Measurements from ENCODE around the gene ADAMTS5. TPM values are rescaled to one million over a fixed set of nuclear protein-coding genes. Genes with fewer than 3 reads are reported as not detected.

ADAMTS5 gene
- polyA plus RNA-seq, 3 donors, result 0.86 to 1.1 (median 1.0) TPM

- H3K4me1 ChIP-seq (ENCODE audit: control insufficient read depth in 1 of 2, insufficient read depth in 2 of 2, low read length in 2 of 2), result peaks cover 0 to 5% of the 10 kb centered on the region in 2 donors
- H3K27ac ChIP-seq (ENCODE audit: low read depth in 1 of 2, low read length in 2 of 2), result no peak overlapping the region
- H3K9me3 Mint-ChIP-seq, result peaks cover 0 to 10% (median 6%) of the 10 kb centered on the region in 7 donors
- DNase-seq, result no peak
- no peak overlapping the region for H3K4me3 ChIP-seq (replicated peaks in 1 of 3; ENCODE audit: low read depth in 2 of 3, low read length in 3 of 3)
- H3K9ac ChIP-seq (ENCODE audit: insufficient read depth, low read length, poor library complexity, severe bottlenecking), result no peak overlapping the region
- no peak overlapping the region for H3K4me3 Mint-ChIP-seq
- H3K27ac Mint-ChIP-seq, result no peak overlapping the region
- no peak for TF ChIP-seq CTCF (IDR thresholded peaks at IDR 0.05)
- H3K4me1 Mint-ChIP-seq, result peaks cover 5% of the 10 kb centered on the region
- intact Hi-C loops (cut with micrococcal nuclease), result no loop called here
- no peaks in the 10 kb centered on the region for H3K36me3 ChIP-seq (replicated peaks in 1 of 2; ENCODE audit: control insufficient read depth in 1 of 2, insufficient read depth in 2 of 2, low read length in 2 of 2)
- H3K4me2 ChIP-seq (replicated peaks; ENCODE audit: extremely low read depth, low read length, poor library complexity, severe bottlenecking), result no peak overlapping the region
- no peaks in the 10 kb centered on the region for H3K27me3 ChIP-seq (ENCODE audit: control insufficient read depth in 2 of 2, insufficient read depth in 2 of 2, low read length in 2 of 2)
- H3K27me3 Mint-ChIP-seq (ENCODE audit: low read depth in 3 of 3), result peaks cover 2 to 4% (median 2%) of the 10 kb centered on the region in 3 donors
- no peaks in the 10 kb centered on the region for H3K79me2 ChIP-seq (ENCODE audit: insufficient read depth, low read length)
- no peaks in the 10 kb centered on the region for H3K36me3 Mint-ChIP-seq
- H2AFZ ChIP-seq (ENCODE audit: insufficient read depth, low read depth, low read length, poor library complexity, severe bottlenecking), result no peak overlapping the region
- WGBS (ENCODE audit: insufficient coverage), result no CpG with 5 or more reads among the region's 3 CpGs
- peaks cover 5 to 8% of the 10 kb centered on the region in 2 donors for H3K9me3 ChIP-seq (replicated peaks in 1 of 2; ENCODE audit: control insufficient read depth in 1 of 2, insufficient read depth in 1 of 2, low read length in 2 of 2)
- H4K20me1 ChIP-seq (ENCODE audit: insufficient read depth, low read length), result no peaks in the 10 kb centered on the region
These were observed 56.9 kb downstream of the ADAMTS5 start for GRCh38 chr21:26909972-26910371.

GRCh38 chr21:26900980-26901379 is 65.9 kb downstream of the ADAMTS5 start:
- no peaks in the 10 kb centered on the region for H3K9me3 ChIP-seq (replicated peaks in 1 of 2; ENCODE audit: control insufficient read depth in 1 of 2, insufficient read depth in 1 of 2, low read length in 2 of 2)
- H3K27me3 ChIP-seq (ENCODE audit: control insufficient read depth in 2 of 2, insufficient read depth in 2 of 2, low read length in 2 of 2), result no peaks in the 10 kb centered on the region
- H3K27ac Mint-ChIP-seq, result no peak overlapping the region
- H3K27ac ChIP-seq (ENCODE audit: low read depth in 1 of 2, low read length in 2 of 2), result no peak overlapping the region
- no peak for DNase-seq
- no peaks in the 10 kb centered on the region for H3K79me2 ChIP-seq (ENCODE audit: insufficient read depth, low read length)
- no peaks in the 10 kb centered on the region for H3K36me3 Mint-ChIP-seq
- H3K4me2 ChIP-seq (replicated peaks; ENCODE audit: extremely low read depth, low read length, poor library complexity, severe bottlenecking), result no peak overlapping the region
- H3K4me3 ChIP-seq (replicated peaks in 1 of 3; ENCODE audit: low read depth in 2 of 3, low read length in 3 of 3), result no peak overlapping the region
- 97% methylated on average over 3 of the region's 4 CpGs for WGBS (ENCODE audit: insufficient coverage)
- H3K4me1 ChIP-seq (ENCODE audit: control insufficient read depth in 1 of 2, insufficient read depth in 2 of 2, low read length in 2 of 2), result no peaks in the 10 kb centered on the region
- no peaks in the 10 kb centered on the region for H3K4me1 Mint-ChIP-seq
- no peaks in the 10 kb centered on the region for H4K20me1 ChIP-seq (ENCODE audit: insufficient read depth, low read length)
- no peak overlapping the region for H3K4me3 Mint-ChIP-seq
- peaks cover 0 to 12% (median 4%) of the 10 kb centered on the region in 7 donors for H3K9me3 Mint-ChIP-seq
- no peak overlapping the region for H2AFZ ChIP-seq (ENCODE audit: insufficient read depth, low read depth, low read length, poor library complexity, severe bottlenecking)
- H3K27me3 Mint-ChIP-seq (ENCODE audit: low read depth in 3 of 3), result peaks cover 0 to 6% (median 0%) of the 10 kb centered on the region in 3 donors
- no peak for TF ChIP-seq CTCF (IDR thresholded peaks at IDR 0.05)
- no peaks in the 10 kb centered on the region for H3K36me3 ChIP-seq (replicated peaks in 1 of 2; ENCODE audit: control insufficient read depth in 1 of 2, insufficient read depth in 2 of 2, low read length in 2 of 2)
- intact Hi-C loops (cut with micrococcal nuclease), result no loop called here
- H3K9ac ChIP-seq (ENCODE audit: insufficient read depth, low read length, poor library complexity, severe bottlenecking), result no peak overlapping the region
